HG03342 (cell line): ENCODE data around the gene STK24.

ENCODE experiments used
- ATAC-seq: cut with Tn5 transposase; IDR thresholded peaks from one replicate; pipeline ENCODE4 v1.9.1; 2021; ENCODE audit warnings: mild to moderate bottlenecking, moderate library complexity; ENCODE audit not compliant: unreplicated experiment

Gene STK24

GRCh38 chr13:98514288-98514687 is 62.6 kb downstream of the STK24 start:
- no peak for ATAC-seq

GRCh38 chr13:98513837-98514236 is 63.1 kb downstream of the STK24 start:
- no peak for ATAC-seq

- no peak for ATAC-seq
Measured at GRCh38 chr13:98512774-98513665, 63.9 kb downstream of the STK24 start.

GRCh38 chr13:98511435-98511834 is 65.5 kb downstream of the STK24 start:
- no peak for ATAC-seq

GRCh38 chr13:98510156-98510509 is 66.8 kb downstream of the STK24 start:
- ATAC-seq = no peak

GRCh38 chr13:98509271-98510155 is 67.4 kb downstream of the STK24 start:
- peak; percentile 51 for ATAC-seq

GRCh38 chr13:98508685-98509084 is 68.2 kb downstream of the STK24 start:
- no peak for ATAC-seq

GRCh38 chr13:98508280-98508679 is 68.6 kb downstream of the STK24 start:
- no peak for ATAC-seq

GRCh38 chr13:98507282-98507797 is 69.6 kb downstream of the STK24 start:
- ATAC-seq = no peak

- no peak for ATAC-seq
Measured at GRCh38 chr13:98506728-98507230, 70.1 kb downstream of the STK24 start.

GRCh38 chr13:98506322-98506721 is 70.6 kb downstream of the STK24 start:
- ATAC-seq = no peak

- ATAC-seq = no peak
Measured at GRCh38 chr13:98505217-98505616, 71.7 kb downstream of the STK24 start.

- ATAC-seq = peak; percentile 45
Measured at GRCh38 chr13:98504371-98504963, 72.4 kb downstream of the STK24 start.

- no peak for ATAC-seq
Measured at GRCh38 chr13:98504029-98504351, 72.9 kb downstream of the STK24 start.

GRCh38 chr13:98503175-98504028 is 73.5 kb downstream of the STK24 start:
- ATAC-seq = no peak

GRCh38 chr13:98500963-98501421 is 75.9 kb downstream of the STK24 start:
- peak; percentile 73 for ATAC-seq

GRCh38 chr13:98496966-98497365 is 79.9 kb downstream of the STK24 start:
- ATAC-seq = no peak

- ATAC-seq = no peak
Measured at GRCh38 chr13:98496479-98496791, 80.5 kb downstream of the STK24 start.

GRCh38 chr13:98495627-98496478 is 81.1 kb downstream of the STK24 start:
- no peak for ATAC-seq
